Measurements from ENCODE around the gene ZNF778. TPM values are rescaled to one million over a fixed set of nuclear protein-coding genes. Genes with fewer than 3 reads are reported as not detected.

The ZNF778 gene
- total RNA-seq, 2 donors from 2014 or later, result 17.1 to 27.2 TPM

GRCh38 chr16:89171216-89172170, 46.0 kb upstream of the ZNF778 start, which contains the start of gene CDH15:
Gene CDH15 (plus strand): TSS chr16:89171748. CDS start chr16:89171832, 84 bp downstream.
- ATAC-seq (ENCODE audit: insufficient number of reproducible peaks, low FRiP score, low read depth) (no peak), DNase-seq (ENCODE audit: low spot score) (peak; percentile 48)
- TF ChIP-seq CTCF (IDR thresholded peaks at IDR 0.05), result no peak
- H3K9me3 ChIP-seq, result no peaks in the 10 kb centered on the region
- H3K4me1 ChIP-seq (ENCODE audit: control insufficient read depth in 1 of 2, low read depth in 2 of 2), result peaks cover 7 to 14% of the 10 kb centered on the region in 2 donors
- H3K27ac ChIP-seq, result no peak within 1 kb of the TSS
- H3K4me3 ChIP-seq, result peak within 1 kb of the TSS; percentile 53
- H3K36me3 ChIP-seq, result no peaks in the 10 kb centered on the region
- H3K27me3 ChIP-seq (replicated peaks; ENCODE audit: insufficient read depth), result peaks cover 8% of the 10 kb centered on the region

- no peak for DNase-seq (ENCODE audit: low spot score)
- H3K27me3 ChIP-seq (replicated peaks; ENCODE audit: insufficient read depth), result peaks cover 8% of the 10 kb centered on the region
- no peak for TF ChIP-seq CTCF (IDR thresholded peaks at IDR 0.05)
These were observed 45.4 kb upstream of the ZNF778 start for GRCh38 chr16:89172171-89172527.

GRCh38 chr16:89172528-89173173, 44.9 kb upstream of the ZNF778 start:
- no peak for ATAC-seq (ENCODE audit: insufficient number of reproducible peaks, low FRiP score, low read depth)
- H3K27me3 ChIP-seq (replicated peaks; ENCODE audit: insufficient read depth), result peaks cover 8% of the 10 kb centered on the region
- H3K4me1 ChIP-seq (ENCODE audit: control insufficient read depth in 1 of 2, low read depth in 2 of 2), result peaks cover 7 to 14% of the 10 kb centered on the region in 2 donors
- no peak overlapping the region for H3K27ac ChIP-seq
- no peak for DNase-seq (ENCODE audit: low spot score)
- no peaks in the 10 kb centered on the region for H3K36me3 ChIP-seq
- TF ChIP-seq CTCF (IDR thresholded peaks at IDR 0.05), result no peak
- no peak overlapping the region for H3K4me3 ChIP-seq
- H3K9me3 ChIP-seq, result no peaks in the 10 kb centered on the region

More at GRCh38 chr16:89172171-89172527, 45.4 kb upstream of the ZNF778 start:
- Histone ChIP-seq H3K4me3 (no peak overlapping the region), H3K4me1 (ENCODE audit: control insufficient read depth in 1 of 2, low read depth in 2 of 2) (peaks cover 7 to 14% of the 10 kb centered on the region in 2 donors), H3K9me3 (no peaks in the 10 kb centered on the region), H3K27ac (no peak overlapping the region), H3K36me3 (no peaks in the 10 kb centered on the region)
- no peak for ATAC-seq (ENCODE audit: insufficient number of reproducible peaks, low FRiP score, low read depth)

GRCh38 chr16:89173174-89173921, 44.2 kb upstream of the ZNF778 start:
- Histone ChIP-seq H3K4me1 (ENCODE audit: control insufficient read depth in 1 of 2, low read depth in 2 of 2) (peaks cover 7 to 14% of the 10 kb centered on the region in 2 donors), H3K27me3 (replicated peaks; ENCODE audit: insufficient read depth) (peaks cover 8% of the 10 kb centered on the region), H3K36me3 (no peaks in the 10 kb centered on the region), H3K9me3 (no peaks in the 10 kb centered on the region), H3K4me3 (no peak overlapping the region), H3K27ac (no peak overlapping the region)
- no peak for ATAC-seq (ENCODE audit: insufficient number of reproducible peaks, low FRiP score, low read depth)
- no peak for DNase-seq (ENCODE audit: low spot score)
- no peak for TF ChIP-seq CTCF (IDR thresholded peaks at IDR 0.05)
